K562 (cell line): ENCODE results near the gene METTL2A. TPM values are rescaled to one million over a fixed set of nuclear protein-coding genes. Genes with fewer than 3 reads are reported as not detected.
"Not testable (repeated sequence)": the region's sequence is repeated elsewhere in the genome, so short reads cannot be mapped to it uniquely, and the experiment has no call there.

Experiments
- ATAC-seq: fragments of 200-7000 bp; cut with Tn5 transposase; 3 replicates; pipeline ENCODE4 v1.9.1; 2020; ENCODE audit warnings: moderate library complexity
- BruUV-seq: library from RNA; stranded (reverse); fragments of 400-500 nt; replicated peaks from 2 replicates; lab custom pipeline; 2021; lab: Mats Ljungman, UMichigan
- CTCF ChIA-PET: fragments of 300-600 bp; formaldehyde crosslinking; extraction: SDS; loops from one replicate; lab custom pipeline; 2021; ENCODE audit warnings: low intra/inter-chr PET ratio; lab: Yijun Ruan, JAX
- POLR2A ChIA-PET: fragments of 300-600, 350-650 bp; sonication (Branson Sonifier 250); formaldehyde crosslinking; extraction: SDS; loops from one replicate; lab custom pipeline; 2021; ENCODE audit warnings: antibody characterized with exemption, inconsistent platforms; lab: Yijun Ruan, JAX
- DNase-seq, 4 experiments: peaks; one replicate each; pipeline versions ENCODE4 v3.0.0 to v3.0.0-alpha.2; 2011 to 2018; ENCODE audit warnings: low spot score in 3 of 4, mixed read lengths in 3 of 4; ENCODE audit errors: extremely low read depth in 1 of 4
- FAIRE-seq: peaks from 2 replicates; lab custom pipeline; 2011; peaks lifted over from hg19 to GRCh38; lab: Jason Lieb, UNC
- H2AFZ ChIP-seq: 2 replicates; pipeline ENCODE4 v1.6.0; 2011; ENCODE audit warnings: low read depth, low read length, control low read depth, inconsistent platforms
- H3K27ac ChIP-seq: fragments of 200-600 bp; 3 replicates; pipeline ENCODE4 v1.8.0; 2011; ENCODE audit warnings: low read depth, mild to moderate bottlenecking, control low read depth, inconsistent platforms, low read length, moderate library complexity, mixed read lengths; ENCODE audit errors: extremely low read depth
- H3K27me3 ChIP-seq, 2 experiments: fragments of 300-600 bp in 1 of 2; 2 replicates in 1 of 2; 3 replicates in 1 of 2; pipeline versions ENCODE4 v1.6.0 to v1.8.0; 2011; ENCODE audit warnings: inconsistent platforms in 2 of 2, low read length in 2 of 2, mild to moderate bottlenecking in 1 of 2, mixed read lengths in 1 of 2, moderate library complexity in 1 of 2; ENCODE audit not compliant: control insufficient read depth in 2 of 2, insufficient read depth in 2 of 2
- H3K36me3 ChIP-seq: fragments of 300-600 bp; 3 replicates; pipeline ENCODE4 v1.8.0; 2011; ENCODE audit warnings: mild to moderate bottlenecking, low read length, inconsistent platforms; ENCODE audit not compliant: control insufficient read depth, insufficient read depth
- H3K4me1 ChIP-seq, 2 experiments: fragments of 200-600 bp in 1 of 2; replicated peaks in 1 of 2; 2 replicates in 1 of 2; 3 replicates in 1 of 2; pipeline versions ENCODE4 v1.5.1 to v1.8.0; 2011; ENCODE audit warnings: inconsistent platforms in 2 of 2, low read length in 2 of 2, mild to moderate bottlenecking in 1 of 2, mixed read lengths in 1 of 2, moderate library complexity in 1 of 2; ENCODE audit not compliant: control insufficient read depth in 2 of 2, insufficient read depth in 2 of 2
- H3K4me2 ChIP-seq: 2 replicates; pipeline ENCODE4 v1.6.1; 2011; ENCODE audit warnings: low read length, control low read depth, inconsistent platforms, mixed read lengths; ENCODE audit not compliant: insufficient read depth
- H3K4me3 ChIP-seq: fragments of 200-600 bp; sonication (generic), shearing (Covaris generic); 2 replicates; pipeline ENCODE4 v1.5.1; 2016; ENCODE audit warnings: control low read depth, inconsistent platforms
- H3K79me2 ChIP-seq: fragments of 200-600 bp; 3 replicates; pipeline ENCODE4 v1.8.0; 2011; ENCODE audit warnings: low read length, inconsistent platforms; ENCODE audit not compliant: control insufficient read depth, insufficient read depth
- H3K9ac ChIP-seq, 2 experiments: 2 replicates each; pipeline versions ENCODE4 v1.6.0 to v1.6.1; 2011; ENCODE audit warnings: low read depth in 2 of 2, low read length in 2 of 2, control low read depth in 1 of 2, inconsistent platforms in 1 of 2, mild to moderate bottlenecking in 1 of 2, mixed read lengths in 1 of 2; ENCODE audit not compliant: insufficient read depth in 1 of 2
- H3K9me1 ChIP-seq: one replicate; pipeline ENCODE4 v1.6.0; 2011; ENCODE audit warnings: inconsistent platforms, mild to moderate bottlenecking, low read length, moderate library complexity; ENCODE audit not compliant: control insufficient read depth, insufficient read depth
- H3K9me3 ChIP-seq: replicated peaks from 2 replicates; pipeline ENCODE4 v1.5.1; 2011; ENCODE audit warnings: low read depth, low read length, inconsistent platforms; ENCODE audit not compliant: control insufficient read depth, insufficient read depth
- H4K20me1 ChIP-seq: replicated peaks from 2 replicates; pipeline ENCODE4 v1.6.1; 2011; ENCODE audit warnings: low read length, inconsistent platforms, mixed read lengths; ENCODE audit not compliant: control insufficient read depth, insufficient read depth
- ATF1 ChIP-seq, 2 experiments: fragments of 450-650 bp in 1 of 2; IDR thresholded peaks; 2 replicates each; pipeline ENCODE4 v1.6.1; 2016; ENCODE audit warnings: missing compliant biosample characterization in 1 of 2, missing genetic modification characterization in 1 of 2
- ATF7 ChIP-seq: fragments of 450-650 bp; IDR thresholded peaks from 2 replicates; pipeline ENCODE4 v1.7.1; 2014; ENCODE audit warnings: mild to moderate bottlenecking, moderate library complexity
- CBFA2T2 ChIP-seq: fragments of 450-650 bp; conservative IDR thresholded peaks from 2 replicates; pipeline ENCODE4 v1.6.1; 2017; ENCODE audit warnings: mild to moderate bottlenecking
- CBFA2T3 ChIP-seq: fragments of 450-650 bp; IDR thresholded peaks from 2 replicates; pipeline ENCODE4 v1.6.1; 2017
- EP300 ChIP-seq: IDR thresholded peaks from 2 replicates; pipeline ENCODE4 v1.6.1; 2012; ENCODE audit warnings: low read length, improper control_type of control experiment
- FOS ChIP-seq: IDR thresholded peaks from 3 replicates; pipeline ENCODE4 v1.6.1; 2011; ENCODE audit not compliant: insufficient read length; ENCODE audit errors: extremely low read depth
- JUND ChIP-seq, 2 experiments: IDR thresholded peaks; 2 replicates in 1 of 2; 3 replicates in 1 of 2; pipeline ENCODE4 v1.6.1; 2011; ENCODE audit warnings: borderline replicate concordance in 2 of 2, low read depth in 2 of 2, low read length in 2 of 2, improper control_type of control experiment in 1 of 2, missing biosample characterization in 1 of 2, missing genetic modification characterization in 1 of 2, missing genetic modification reagents in 1 of 2
- MEIS2 ChIP-seq: fragments of 450-650 bp; IDR thresholded peaks from 2 replicates; pipeline ENCODE4 v1.6.1; 2014; ENCODE audit warnings: mild to moderate bottlenecking; ENCODE audit not compliant: partially characterized antibody
- NCOR1 ChIP-seq: fragments of 450-650 bp; IDR thresholded peaks from 2 replicates; pipeline ENCODE4 v1.6.1; 2016; ENCODE audit warnings: mild to moderate bottlenecking, moderate library complexity
- NFIC ChIP-seq: fragments of 450-650 bp; IDR thresholded peaks from 2 replicates; pipeline ENCODE4 v1.6.1; 2017; ENCODE audit warnings: mild to moderate bottlenecking, inconsistent platforms
- SMAD1 ChIP-seq: fragments of 150-350 bp; IDR thresholded peaks from 2 replicates; pipeline ENCODE4 v1.6.1; 2014; ENCODE audit warnings: low read length, low read depth; ENCODE audit not compliant: partially characterized antibody
- SMARCA4 ChIP-seq: fragments of 450-650 bp; IDR thresholded peaks from 2 replicates; pipeline ENCODE4 v1.6.1; 2016
- SMARCC2 ChIP-seq: fragments of 450-650 bp; IDR thresholded peaks from 2 replicates; pipeline ENCODE4 v1.6.1; 2017; ENCODE audit warnings: antibody characterized with exemption, moderate library complexity, mild to moderate bottlenecking, low read depth
- SMARCE1 ChIP-seq: fragments of 450-650 bp; IDR thresholded peaks from 2 replicates; pipeline ENCODE4 v1.7.1; 2016; ENCODE audit warnings: mild to moderate bottlenecking
- whole genome bisulfite sequencing: fragments of 100-300 bp; shearing (Covaris generic); methylation state at CpG from one replicate; pipeline ENCODE4 v1.1.6; 2016; ENCODE audit warnings: low coverage, mixed read lengths; ENCODE audit not compliant: insufficient coverage; ENCODE audit errors: missing lambda C conversion rate; 5-methylcytosine and 5-hydroxymethylcytosine counted together
- in situ Hi-C: fragments of 300-500 bp; cut with MboI; formaldehyde crosslinking; loops from 4 replicates; pipeline ENCODE4 v1.15.0; 2018; ENCODE audit warnings: inconsistent platforms, mixed read lengths
- intact Hi-C: fragments of 100-400 bp; cut with micrococcal nuclease; formaldehyde crosslinking; loops from 2 replicates; pipeline ENCODE4 v1.14.2; 2022
- polyA plus RNA-seq, 8 experiments: library from polyadenylated mRNA; depleted of rRNA in 4 of 8; stranded (reverse) in 5 of 8; unstranded in 3 of 8; fragments of >200 nt; fragmentation: Nextera tagmentation in 2 of 8; fragmentation: Illumina TruSeq in 1 of 8; extraction: Ambion mirVana in 2 of 8; extraction: Trizol in 1 of 8; gene quantifications; 2 replicates each; pipeline versions ENCODE4 v1.2.1 to v1.2.3, GENCODE V29; 2011 to 2014; ENCODE audit warnings: inconsistent platforms in 1 of 8, missing spikeins in 1 of 8
- total RNA-seq, 7 experiments: library from RNA; depleted of rRNA in 6 of 7; stranded (reverse); fragments of >200 nt in 6 of 7; fragmentation: Illumina TruSeq in 2 of 7; extraction: Trizol in 2 of 7; gene quantifications; 2 replicates each; pipeline versions ENCODE4 v1.2.1 to v1.2.3, GENCODE V29; 2011 to 2021; ENCODE audit warnings: low replicate concordance in 1 of 7
- TF ChIP-seq, protein P1 (sequence below): IDR thresholded peaks from 2 replicates; pipeline ENCODE4 v1.6.1; 2012; ENCODE audit warnings: low read depth, low read length, improper control_type of control experiment, borderline replicate concordance
- TF ChIP-seq, protein P2 (sequence below): sonication (generic); formaldehyde crosslinking; IDR thresholded peaks from 2 replicates; pipeline ENCODE4 v1.8.0; 2022; ENCODE audit warnings: missing genetic modification reagents, mild to moderate bottlenecking, moderate library complexity, borderline replicate concordance
- TF ChIP-seq, protein P3 (sequence below), 2 experiments: fragments of 450-650 bp in 1 of 2; sonication (generic) in 1 of 2; formaldehyde crosslinking in 1 of 2; IDR thresholded peaks in 1 of 2; conservative IDR thresholded peaks in 1 of 2; 2 replicates each; pipeline versions ENCODE4 v1.6.1 to v1.8.1; 2016 to 2023; ENCODE audit warnings: mild to moderate bottlenecking in 2 of 2, moderate library complexity in 2 of 2, inconsistent platforms in 1 of 2, missing genetic modification reagents in 1 of 2

Gene METTL2A
- total and polyA plus RNA-seq, 9 of the 15 experiments (the other 6 are each of a cell fraction or from before 2014, with no cell fraction given): 21.0 to 52.5 (median 33.2) TPM

DNA sequence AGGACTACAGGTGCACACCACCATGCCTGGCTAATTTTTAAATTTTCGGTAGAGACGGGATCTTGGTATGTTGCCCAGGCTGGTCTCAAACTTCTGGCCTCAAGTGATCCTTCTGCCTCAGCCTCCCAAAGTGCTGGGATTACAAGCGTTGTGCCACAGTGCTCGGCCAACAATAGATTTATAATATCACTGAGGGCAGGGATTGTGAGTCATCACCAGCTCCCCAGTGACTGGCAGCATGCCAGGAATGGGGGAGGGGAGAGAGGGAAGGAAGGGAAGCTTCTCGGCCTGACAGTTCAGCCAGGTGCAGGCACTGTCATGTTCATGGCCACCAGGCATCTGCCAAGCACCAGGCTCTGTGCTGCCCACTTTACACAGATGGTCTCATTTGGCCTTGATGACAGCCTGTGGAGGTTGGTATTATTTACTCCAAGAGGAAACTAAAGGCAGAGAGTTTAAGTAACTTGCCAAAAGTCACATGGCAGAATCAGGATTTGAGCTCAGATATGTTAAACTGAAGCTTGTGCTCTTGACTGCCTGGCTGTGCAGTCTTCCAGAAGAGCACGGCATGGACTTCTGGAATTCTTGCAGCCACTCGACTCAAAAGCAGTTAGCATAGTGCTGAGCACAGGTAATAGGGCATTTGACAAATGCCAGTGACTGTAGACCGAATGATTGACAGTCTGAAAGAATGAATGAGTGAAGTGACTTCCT, 47.1 kb downstream of the METTL2A start:
- H3K27me3 ChIP-seq; H3K27ac ChIP-seq; H3K79me2 ChIP-seq; H3K4me3 ChIP-seq; BruUV-seq; H2AFZ ChIP-seq; H3K4me2 ChIP-seq; H3K9me1 ChIP-seq; CTCF ChIA-PET; H3K36me3 ChIP-seq; in situ Hi-C loops; H4K20me1 ChIP-seq; H3K9me3 ChIP-seq; TF ChIP-seq ATF1 (CRISPR knock-in tag; IDR thresholded peaks at IDR 0.05): not testable (repeated sequence)
- H3K9ac ChIP-seq: peak overlapping the region in 1 of 2 experiments; percentile 37; a peak in 1 of 4 replicates
- peak; percentile 77 for FAIRE-seq
- POLR2A ChIA-PET: interaction anchor here (0.7 kb wide), 1 partner anchor 121 kb away, joined by 4 read pairs; no protein-coding TSS in a partner anchor
- peak; percentile 73 for ATAC-seq
- H3K4me1 ChIP-seq: peaks cover 5 to 13% of the 10 kb centered on the region in 2 experiments; a peak in 4 of 5 replicates
- DNase-seq: peak; percentile 48 to 77 (median 57)
- WGBS: 16% methylated on average over 5 of the region's 8 CpGs
- intact Hi-C loops: loop anchor here (10.0 kb wide), 1 partner anchor 46 kb away; the partner anchor contains the start of gene METTL2A
- peak; percentile 89 for TF ChIP-seq SMAD1
- TF ChIP-seq EP300: 0 out of 2 replicates have a peak, but pooled peaks have one; percentile 33
- TF ChIP-seq CBFA2T2: peak; percentile 37; the same call in 1 of the 2 replicates
- TF ChIP-seq, protein P1, sequence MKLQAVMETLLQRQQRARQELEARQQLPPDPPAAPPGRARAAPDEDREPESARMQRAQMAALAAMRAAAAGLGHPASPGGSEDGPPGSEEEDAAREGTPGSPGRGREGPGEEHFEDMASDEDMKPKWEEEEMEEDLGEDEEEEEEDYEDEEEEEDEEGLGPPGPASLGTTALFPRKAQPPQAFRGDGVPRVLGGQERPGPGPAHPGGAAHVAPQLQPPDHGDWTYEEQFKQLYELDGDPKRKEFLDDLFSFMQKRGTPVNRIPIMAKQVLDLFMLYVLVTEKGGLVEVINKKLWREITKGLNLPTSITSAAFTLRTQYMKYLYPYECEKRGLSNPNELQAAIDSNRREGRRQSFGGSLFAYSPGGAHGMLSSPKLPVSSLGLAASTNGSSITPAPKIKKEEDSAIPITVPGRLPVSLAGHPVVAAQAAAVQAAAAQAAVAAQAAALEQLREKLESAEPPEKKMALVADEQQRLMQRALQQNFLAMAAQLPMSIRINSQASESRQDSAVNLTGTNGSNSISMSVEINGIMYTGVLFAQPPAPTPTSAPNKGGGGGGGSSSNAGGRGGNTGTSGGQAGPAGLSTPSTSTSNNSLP: peak; percentile 35; the same call in 1 of the 2 replicates
- TF ChIP-seq, protein P2, sequence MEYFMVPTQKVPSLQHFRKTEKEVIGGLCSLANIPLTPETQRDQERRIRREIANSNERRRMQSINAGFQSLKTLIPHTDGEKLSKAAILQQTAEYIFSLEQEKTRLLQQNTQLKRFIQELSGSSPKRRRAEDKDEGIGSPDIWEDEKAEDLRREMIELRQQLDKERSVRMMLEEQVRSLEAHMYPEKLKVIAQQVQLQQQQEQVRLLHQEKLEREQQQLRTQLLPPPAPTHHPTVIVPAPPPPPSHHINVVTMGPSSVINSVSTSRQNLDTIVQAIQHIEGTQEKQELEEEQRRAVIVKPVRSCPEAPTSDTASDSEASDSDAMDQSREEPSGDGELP: peak; percentile 22; the same call in 1 of the 2 replicates
- peak; percentile 79 for TF ChIP-seq SMARCA4
- peak; percentile 94 for TF ChIP-seq JUND (IDR thresholded peaks at IDR 0.05; ENCODE audit: borderline replicate concordance, low read depth, low read length)
- TF ChIP-seq JUND (tag; IDR thresholded peaks at IDR 0.05; ENCODE audit: borderline replicate concordance, low read depth, low read length): peak; percentile 88; the same call in 2 of the 3 replicates
- peak; percentile 77; the same call in 1 of the 2 replicates for TF ChIP-seq SMARCE1
- TF ChIP-seq MEIS2: peak; percentile 55
- TF ChIP-seq, protein P3, sequence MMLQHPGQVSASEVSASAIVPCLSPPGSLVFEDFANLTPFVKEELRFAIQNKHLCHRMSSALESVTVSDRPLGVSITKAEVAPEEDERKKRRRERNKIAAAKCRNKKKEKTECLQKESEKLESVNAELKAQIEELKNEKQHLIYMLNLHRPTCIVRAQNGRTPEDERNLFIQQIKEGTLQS (IDR thresholded peaks at IDR 0.05): peak; percentile 93
- TF ChIP-seq, protein P3 (CRISPR knock-in tag; conservative IDR thresholded peaks at IDR 0.05): peak; percentile 78
- TF ChIP-seq ATF7: 0 out of 2 replicates have a peak, but pooled peaks have one; percentile 18
- TF ChIP-seq NCOR1: 0 out of 2 replicates have a peak, but pooled peaks have one; percentile 7
- peak; percentile 20 for TF ChIP-seq FOS
- 0 out of 2 replicates have a peak, but pooled peaks have one; percentile 8 for TF ChIP-seq ATF1 (tag; IDR thresholded peaks at IDR 0.05)
- peak; percentile 100 for TF ChIP-seq NFIC
- peak; percentile 61 for TF ChIP-seq CBFA2T3
- 0 out of 2 replicates have a peak, but pooled peaks have one; percentile 48 for TF ChIP-seq SMARCC2
